ENCODE measurements around the gene EFCAB6. TPM values are rescaled to one million over a fixed set of nuclear protein-coding genes. Genes with fewer than 3 reads are reported as not detected.

The EFCAB6 gene
- total RNA-seq, 1 experiment from 2014 or later, result 2.5 TPM

DNA sequence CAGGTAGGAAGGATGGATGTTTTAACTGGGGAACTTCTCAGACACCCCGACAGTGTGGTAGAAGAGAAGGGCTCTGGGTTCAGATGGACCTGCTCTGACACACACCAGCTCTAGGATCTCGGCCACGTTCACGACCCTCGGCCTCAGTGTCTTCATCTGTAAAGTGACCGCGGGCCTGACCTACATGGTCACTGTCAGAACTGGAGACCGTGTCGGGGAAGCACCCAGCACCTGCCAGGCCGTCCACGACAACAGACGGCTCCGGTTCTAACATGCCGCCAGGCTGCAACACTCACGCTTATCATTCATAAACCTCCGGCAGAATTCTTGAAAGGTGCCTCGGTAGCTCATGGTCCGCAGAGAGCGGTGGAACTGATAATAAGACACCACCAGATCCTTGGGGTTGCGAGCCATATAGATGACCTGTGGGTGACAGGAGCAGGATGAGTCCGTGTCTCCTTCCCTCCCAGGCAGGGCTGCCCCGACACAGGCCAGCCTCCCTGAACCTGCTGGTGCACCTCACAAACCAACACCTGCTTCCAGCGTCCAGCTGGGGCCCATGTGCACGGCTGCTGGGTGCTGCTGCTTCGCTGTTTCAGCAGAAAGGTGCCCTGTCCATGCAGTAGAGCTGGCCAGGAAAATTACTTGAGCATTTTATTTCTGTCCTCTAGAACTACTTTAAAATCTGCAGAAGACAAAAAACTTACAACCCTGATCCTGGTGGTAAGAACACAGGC lies 26.6 kb upstream of the EFCAB6 start:
- Histone ChIP-seq H3F3A (ENCODE audit: insufficient read depth, low read depth) (no peaks in the 10 kb centered on the region), H3K4me3 (no peak overlapping the region), H3K4me1 (replicated peaks; ENCODE audit: insufficient read depth) (no peaks in the 10 kb centered on the region), H4K20me1 (ENCODE audit: insufficient read depth) (no peaks in the 10 kb centered on the region; the same call in 1 of the 2 replicates), H3K36me3 (ENCODE audit: low read depth) (no peaks in the 10 kb centered on the region), H3K9me3 (ENCODE audit: insufficient read depth, low read depth) (no peaks in the 10 kb centered on the region), H3K4me2 (no peak overlapping the region), H3K79me2 (ENCODE audit: low read depth) (no peaks in the 10 kb centered on the region), H3K27me3 (ENCODE audit: insufficient read depth, low read depth) (peaks cover 44% of the 10 kb centered on the region), H3K9me2 (ENCODE audit: insufficient read depth) (no peaks in the 10 kb centered on the region), H3K27ac (no peak overlapping the region), H2AFZ (no peak overlapping the region)
- no peak for DNase-seq
- TF ChIP-seq EZH2 (IDR thresholded peaks at IDR 0.05; ENCODE audit: low read depth), result no peak
- TF ChIP-seq, protein P1, sequence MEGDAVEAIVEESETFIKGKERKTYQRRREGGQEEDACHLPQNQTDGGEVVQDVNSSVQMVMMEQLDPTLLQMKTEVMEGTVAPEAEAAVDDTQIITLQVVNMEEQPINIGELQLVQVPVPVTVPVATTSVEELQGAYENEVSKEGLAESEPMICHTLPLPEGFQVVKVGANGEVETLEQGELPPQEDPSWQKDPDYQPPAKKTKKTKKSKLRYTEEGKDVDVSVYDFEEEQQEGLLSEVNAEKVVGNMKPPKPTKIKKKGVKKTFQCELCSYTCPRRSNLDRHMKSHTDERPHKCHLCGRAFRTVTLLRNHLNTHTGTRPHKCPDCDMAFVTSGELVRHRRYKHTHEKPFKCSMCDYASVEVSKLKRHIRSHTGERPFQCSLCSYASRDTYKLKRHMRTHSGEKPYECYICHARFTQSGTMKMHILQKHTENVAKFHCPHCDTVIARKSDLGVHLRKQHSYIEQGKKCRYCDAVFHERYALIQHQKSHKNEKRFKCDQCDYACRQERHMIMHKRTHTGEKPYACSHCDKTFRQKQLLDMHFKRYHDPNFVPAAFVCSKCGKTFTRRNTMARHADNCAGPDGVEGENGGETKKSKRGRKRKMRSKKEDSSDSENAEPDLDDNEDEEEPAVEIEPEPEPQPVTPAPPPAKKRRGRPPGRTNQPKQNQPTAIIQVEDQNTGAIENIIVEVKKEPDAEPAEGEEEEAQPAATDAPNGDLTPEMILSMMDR (conservative IDR thresholded peaks at IDR 0.05), result no peak
- ChIA-PET CTCF (no interaction called here), POLR2A (ENCODE audit: unreplicated experiment) (no interaction called here)
- intact Hi-C loops (cut with micrococcal nuclease; ENCODE audit: unreplicated experiment), result no loop called here
- BruUV-seq (replicated peaks), result no TSS peak

DNA sequence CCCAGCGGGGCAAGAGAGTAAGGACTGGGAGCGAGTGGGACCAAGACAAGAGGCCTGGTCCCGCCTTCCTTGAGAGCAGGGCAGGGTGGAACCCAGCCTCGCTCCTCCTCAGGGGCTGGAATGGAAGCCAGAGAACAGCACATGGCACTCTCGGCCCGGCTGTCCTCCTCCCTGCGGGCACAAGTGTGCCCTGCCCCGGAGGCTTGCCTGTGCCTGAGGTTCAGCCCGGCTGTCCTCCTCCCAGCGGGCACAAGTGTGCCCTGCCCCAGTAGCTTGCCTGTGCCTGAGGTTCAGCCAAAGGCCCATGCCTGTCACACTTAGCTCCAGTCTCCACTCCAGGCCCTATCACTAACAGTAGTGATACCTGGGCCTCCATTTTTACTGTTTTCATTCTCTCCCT lies 26.1 kb upstream of the EFCAB6 start:
- no TSS peak for BruUV-seq (replicated peaks)
- POLR2A ChIA-PET (ENCODE audit: unreplicated experiment), result no interaction called here

DNA sequence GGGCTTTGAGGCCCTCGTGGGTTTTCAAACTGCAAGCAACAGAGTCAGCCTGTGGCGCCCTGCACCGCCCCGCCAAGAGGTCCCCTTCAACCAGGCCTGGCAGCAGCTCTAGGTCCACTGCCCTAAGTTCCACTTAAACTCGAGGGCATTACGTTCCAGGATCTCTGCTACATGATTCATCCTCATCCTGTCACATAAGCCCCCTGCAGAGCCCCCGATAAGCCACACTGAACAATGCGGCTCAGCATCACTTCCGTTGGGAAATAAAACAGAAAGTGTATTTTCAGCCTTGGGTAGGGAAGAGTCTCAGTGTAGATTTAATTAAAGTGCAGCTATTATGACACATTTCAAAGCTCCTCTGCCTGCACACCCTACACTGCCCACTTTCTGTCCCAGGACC lies 25.6 kb upstream of the EFCAB6 start:
- no peak for DNase-seq
- H3K27me3 ChIP-seq (ENCODE audit: insufficient read depth, low read depth), result peaks cover 33% of the 10 kb centered on the region; the same call in 1 of the 2 replicates
- POLR2A ChIA-PET (ENCODE audit: unreplicated experiment), result no interaction called here
- BruUV-seq (replicated peaks), result no TSS peak
- no peaks in the 10 kb centered on the region; the same call in 1 of the 2 replicates for H4K20me1 ChIP-seq (ENCODE audit: insufficient read depth)
- H3K4me1 ChIP-seq (replicated peaks; ENCODE audit: insufficient read depth), result no peaks in the 10 kb centered on the region
- intact Hi-C loops (cut with micrococcal nuclease; ENCODE audit: unreplicated experiment), result no loop called here
- H3K27ac ChIP-seq, result no peak overlapping the region
- H3K9me2 ChIP-seq (ENCODE audit: insufficient read depth), result no peaks in the 10 kb centered on the region
- H3K4me2 ChIP-seq, result no peak overlapping the region
- CTCF ChIA-PET, result no interaction called here
- H2AFZ ChIP-seq, result no peak overlapping the region
- no peaks in the 10 kb centered on the region for H3K79me2 ChIP-seq (ENCODE audit: low read depth)
- H3K36me3 ChIP-seq (ENCODE audit: low read depth), result no peaks in the 10 kb centered on the region
- TF ChIP-seq, protein P1 (conservative IDR thresholded peaks at IDR 0.05), result no peak
- no peak for TF ChIP-seq EZH2 (IDR thresholded peaks at IDR 0.05; ENCODE audit: low read depth)
- no peak overlapping the region for H3K4me3 ChIP-seq
- H3F3A ChIP-seq (ENCODE audit: insufficient read depth, low read depth), result no peaks in the 10 kb centered on the region
- no peaks in the 10 kb centered on the region for H3K9me3 ChIP-seq (ENCODE audit: insufficient read depth, low read depth)

More for the DNA sequence above, 26.1 kb upstream of the EFCAB6 start:
- intact Hi-C loops (cut with micrococcal nuclease; ENCODE audit: unreplicated experiment), result no loop called here
- H3K79me2 ChIP-seq (ENCODE audit: low read depth), result no peaks in the 10 kb centered on the region
- no peak overlapping the region for H3K27ac ChIP-seq
- CTCF ChIA-PET, result no interaction called here
- H3F3A ChIP-seq (ENCODE audit: insufficient read depth, low read depth), result no peaks in the 10 kb centered on the region
- H3K9me3 ChIP-seq (ENCODE audit: insufficient read depth, low read depth), result no peaks in the 10 kb centered on the region
- H2AFZ ChIP-seq, result no peak overlapping the region
- H4K20me1 ChIP-seq (ENCODE audit: insufficient read depth), result no peaks in the 10 kb centered on the region; the same call in 1 of the 2 replicates
- H3K4me2 ChIP-seq, result no peak overlapping the region
- peaks cover 38% of the 10 kb centered on the region for H3K27me3 ChIP-seq (ENCODE audit: insufficient read depth, low read depth)
- no peaks in the 10 kb centered on the region for H3K36me3 ChIP-seq (ENCODE audit: low read depth)
- H3K9me2 ChIP-seq (ENCODE audit: insufficient read depth), result no peaks in the 10 kb centered on the region
- no peaks in the 10 kb centered on the region for H3K4me1 ChIP-seq (replicated peaks; ENCODE audit: insufficient read depth)
- no peak for DNase-seq
- H3K4me3 ChIP-seq, result no peak overlapping the region
- no peak for TF ChIP-seq EZH2 (IDR thresholded peaks at IDR 0.05; ENCODE audit: low read depth)
- TF ChIP-seq, protein P1 (conservative IDR thresholded peaks at IDR 0.05), result no peak

Data from PC-9 (cell line).